OCI-LY7 (cell line): Measurements from ENCODE around the gene P2RY8.

Experiments
- CTCF ChIP-seq: fragments of 200-600 bp; sonication (generic); conservative IDR thresholded peaks from 2 replicates; pipeline ENCODE4 v1.5.1; 2014; ENCODE audit warnings: mild to moderate bottlenecking, antibody characterized with exemption, low read length, moderate library complexity, mixed read lengths
- EZH2phosphoT487 ChIP-seq: fragments of 200-600 bp; sonication (generic); IDR thresholded peaks from 2 replicates; pipeline ENCODE4 v1.6.1; 2018; ENCODE audit warnings: low read depth, borderline replicate concordance, mild to moderate bottlenecking, mixed run types, antibody characterized with exemption, low read length, moderate library complexity, mixed read lengths

GRCh38 chrX:1584237-1585011 lies 47.4 kb upstream of the P2RY8 start:
- no peak for TF ChIP-seq EZH2phosphoT487
- no peak for TF ChIP-seq CTCF
